ENCODE measurements around the gene ARSJ. TPM values are rescaled to one million over a fixed set of nuclear protein-coding genes. Genes with fewer than 3 reads are reported as not detected.

The ARSJ gene
- total RNA-seq, 3 donors from 2014 or later (not counting 1 experiment from before 2014, with no cell fraction given): 1.5 to 2.3 (median 1.5) TPM

- H3K27me3 Mint-ChIP-seq (ENCODE audit: low read depth in 2 of 2): peaks cover under 1 to 6% of the 10 kb centered on the region in 2 donors
Measured at GRCh38 chr4:113951263-113951662, 28.2 kb downstream of the ARSJ start.

GRCh38 chr4:113950207-113950606 is 29.2 kb downstream of the ARSJ start:
- H3K4me1 ChIP-seq (ENCODE audit: control insufficient read depth, insufficient read depth, low read length): peaks cover 2% of the 10 kb centered on the region
- DNase-seq: no peak
- intact Hi-C loops (cut with micrococcal nuclease): loop anchor here (10.0 kb wide), 1 partner anchor 55 kb away; no protein-coding TSS in a partner anchor
- H3K27ac ChIP-seq (ENCODE audit: low read length): no peak overlapping the region
- Mint-ChIP-seq H3K27ac (no peak overlapping the region), H3K36me3 (no peaks in the 10 kb centered on the region), H3K4me3 (no peak overlapping the region), H3K27me3 (ENCODE audit: low read depth in 2 of 2) (peaks cover 5 to 6% of the 10 kb centered on the region in 2 donors), H3K9me3 (no peaks in the 10 kb centered on the region), H3K4me1 (peaks cover 5 to 8% of the 10 kb centered on the region in 2 donors)
- no peaks in the 10 kb centered on the region for H3K36me3 ChIP-seq (ENCODE audit: control insufficient read depth, insufficient read depth, low read length)
- H3K27me3 ChIP-seq (ENCODE audit: control insufficient read depth, insufficient read depth, low read length): no peaks in the 10 kb centered on the region
- TF ChIP-seq CTCF (IDR thresholded peaks at IDR 0.05): no peak
- H3K4me3 ChIP-seq (ENCODE audit: low read length): no peak overlapping the region
- H3K9me3 ChIP-seq (ENCODE audit: control insufficient read depth, insufficient read depth, low read length): no peaks in the 10 kb centered on the region
- ATAC-seq: no peak

More at GRCh38 chr4:113951263-113951662, 28.2 kb downstream of the ARSJ start:
- intact Hi-C loops (cut with micrococcal nuclease): loop anchor here (10.0 kb wide), 1 partner anchor 54 kb away; no protein-coding TSS in a partner anchor
- H3K27me3 ChIP-seq (ENCODE audit: control insufficient read depth, insufficient read depth, low read length): no peaks in the 10 kb centered on the region
- Mint-ChIP-seq H3K36me3 (no peaks in the 10 kb centered on the region), H3K27ac (no peak overlapping the region), H3K4me3 (no peak overlapping the region), H3K4me1 (peaks cover 5 to 8% of the 10 kb centered on the region in 2 donors), H3K9me3 (no peaks in the 10 kb centered on the region)
- WGBS (ENCODE audit: insufficient coverage): 72% methylated on average over 4 of the region's 6 CpGs
- H3K4me3 ChIP-seq (ENCODE audit: low read length): no peak overlapping the region
- H3K27ac ChIP-seq (ENCODE audit: low read length): no peak overlapping the region
- DNase-seq (no peak), ATAC-seq (no peak)
- H3K36me3 ChIP-seq (ENCODE audit: control insufficient read depth, insufficient read depth, low read length): no peaks in the 10 kb centered on the region
- H3K9me3 ChIP-seq (ENCODE audit: control insufficient read depth, insufficient read depth, low read length): no peaks in the 10 kb centered on the region
- no peak for TF ChIP-seq CTCF (IDR thresholded peaks at IDR 0.05)
- H3K4me1 ChIP-seq (ENCODE audit: control insufficient read depth, insufficient read depth, low read length): peaks cover 2% of the 10 kb centered on the region

- H3K9me3 Mint-ChIP-seq: no peaks in the 10 kb centered on the region
- Histone ChIP-seq H3K4me1 (ENCODE audit: control insufficient read depth, insufficient read depth, low read length) (peaks cover under 1% of the 10 kb centered on the region), H3K27me3 (ENCODE audit: control insufficient read depth, insufficient read depth, low read length) (no peaks in the 10 kb centered on the region), H3K36me3 (ENCODE audit: control insufficient read depth, insufficient read depth, low read length) (no peaks in the 10 kb centered on the region), H3K27ac (ENCODE audit: low read length) (no peak overlapping the region), H3K9me3 (ENCODE audit: control insufficient read depth, insufficient read depth, low read length) (no peaks in the 10 kb centered on the region), H3K4me3 (ENCODE audit: low read length) (no peak overlapping the region)
- intact Hi-C loops (cut with micrococcal nuclease): no loop called here
- WGBS (ENCODE audit: insufficient coverage): 100% methylated on average over 1 of the region's 1 CpG
- peaks cover 0 to 5% of the 10 kb centered on the region in 2 donors for H3K27me3 Mint-ChIP-seq (ENCODE audit: low read depth in 2 of 2)
- no peaks in the 10 kb centered on the region for H3K36me3 Mint-ChIP-seq
- H3K4me1 Mint-ChIP-seq: peaks cover 14 to 16% of the 10 kb centered on the region in 2 donors
- ATAC-seq (no peak), DNase-seq (no peak)
- TF ChIP-seq CTCF (IDR thresholded peaks at IDR 0.05): no peak
- H3K4me3 Mint-ChIP-seq: no peak overlapping the region
- no peak overlapping the region for H3K27ac Mint-ChIP-seq
Measured at GRCh38 chr4:113947484-113947883, 32.0 kb downstream of the ARSJ start.

GRCh38 chr4:113945906-113946305 is 33.5 kb downstream of the ARSJ start:
- Mint-ChIP-seq H3K27ac (no peak overlapping the region), H3K4me3 (no peak overlapping the region), H3K4me1 (peaks cover 18% of the 10 kb centered on the region in 2 donors), H3K36me3 (no peaks in the 10 kb centered on the region), H3K27me3 (ENCODE audit: low read depth in 2 of 2) (peaks cover 0 to 5% of the 10 kb centered on the region in 2 donors), H3K9me3 (no peaks in the 10 kb centered on the region)
- intact Hi-C loops (cut with micrococcal nuclease): no loop called here
- Histone ChIP-seq H3K9me3 (ENCODE audit: control insufficient read depth, insufficient read depth, low read length) (no peaks in the 10 kb centered on the region), H3K27ac (ENCODE audit: low read length) (no peak overlapping the region), H3K27me3 (ENCODE audit: control insufficient read depth, insufficient read depth, low read length) (no peaks in the 10 kb centered on the region), H3K4me1 (ENCODE audit: control insufficient read depth, insufficient read depth, low read length) (no peaks in the 10 kb centered on the region), H3K36me3 (ENCODE audit: control insufficient read depth, insufficient read depth, low read length) (no peaks in the 10 kb centered on the region), H3K4me3 (ENCODE audit: low read length) (no peak overlapping the region)
- DNase-seq (no peak), ATAC-seq (no peak)
- TF ChIP-seq CTCF (IDR thresholded peaks at IDR 0.05): no peak
- WGBS (ENCODE audit: insufficient coverage): 78% methylated on average over 1 of the region's 1 CpG
